Uterus (tissue), 2 donors: ENCODE results near the gene SKOR1.

ENCODE experiments used
- POLR2A ChIP-seq, 2 donors: fragments of 450-650 bp; IDR thresholded peaks; one replicate each; pipeline ENCODE4 v1.6.1; 2016; ENCODE audit warnings: antibody characterized with exemption in 2 of 2, mild to moderate bottlenecking in 1 of 2, moderate library complexity in 1 of 2
- TF ChIP-seq, protein P1 (sequence below), 4 experiments: fragments of 200-600 bp in 2 of 4; fragments of 450-650 bp in 2 of 4; sonication (generic) in 2 of 4; IDR thresholded peaks; one replicate each; pipeline ENCODE4 v1.5.1; 2016 to 2019; ENCODE audit warnings: antibody characterized with exemption in 4 of 4, mild to moderate bottlenecking in 2 of 4, moderate library complexity in 1 of 4

DNA sequence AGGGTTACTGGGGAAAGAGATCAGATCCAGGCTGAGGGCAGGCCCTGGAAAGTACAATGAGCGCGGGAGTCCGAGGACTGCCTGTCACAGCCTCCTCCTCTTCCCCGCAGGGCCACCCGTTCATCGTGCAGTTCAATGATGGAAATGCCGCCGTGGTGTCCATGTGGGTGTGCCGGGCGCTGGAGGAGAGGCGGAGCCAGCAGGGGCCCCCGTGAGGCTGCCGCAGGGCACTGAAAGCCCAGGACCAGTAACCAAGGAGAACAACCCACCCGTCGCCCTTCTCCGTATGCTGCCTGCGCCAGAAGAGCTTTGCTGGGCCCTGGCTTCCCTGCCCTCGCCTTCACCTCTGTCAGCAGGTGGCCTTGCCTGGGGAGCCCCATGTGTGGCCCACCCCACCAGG is 18.8 kb upstream of the SKOR1 start:
- no peak for TF ChIP-seq POLR2A (IDR thresholded peaks at IDR 0.05)
- TF ChIP-seq, protein P1, sequence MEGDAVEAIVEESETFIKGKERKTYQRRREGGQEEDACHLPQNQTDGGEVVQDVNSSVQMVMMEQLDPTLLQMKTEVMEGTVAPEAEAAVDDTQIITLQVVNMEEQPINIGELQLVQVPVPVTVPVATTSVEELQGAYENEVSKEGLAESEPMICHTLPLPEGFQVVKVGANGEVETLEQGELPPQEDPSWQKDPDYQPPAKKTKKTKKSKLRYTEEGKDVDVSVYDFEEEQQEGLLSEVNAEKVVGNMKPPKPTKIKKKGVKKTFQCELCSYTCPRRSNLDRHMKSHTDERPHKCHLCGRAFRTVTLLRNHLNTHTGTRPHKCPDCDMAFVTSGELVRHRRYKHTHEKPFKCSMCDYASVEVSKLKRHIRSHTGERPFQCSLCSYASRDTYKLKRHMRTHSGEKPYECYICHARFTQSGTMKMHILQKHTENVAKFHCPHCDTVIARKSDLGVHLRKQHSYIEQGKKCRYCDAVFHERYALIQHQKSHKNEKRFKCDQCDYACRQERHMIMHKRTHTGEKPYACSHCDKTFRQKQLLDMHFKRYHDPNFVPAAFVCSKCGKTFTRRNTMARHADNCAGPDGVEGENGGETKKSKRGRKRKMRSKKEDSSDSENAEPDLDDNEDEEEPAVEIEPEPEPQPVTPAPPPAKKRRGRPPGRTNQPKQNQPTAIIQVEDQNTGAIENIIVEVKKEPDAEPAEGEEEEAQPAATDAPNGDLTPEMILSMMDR (IDR thresholded peaks at IDR 0.05), result no peak
